Jurkat, Clone E6-1 (cell line): ENCODE data around the gene NUP214.
"Not testable (repeated sequence)": the region's sequence is repeated elsewhere in the genome, so short reads cannot be mapped to it uniquely, and the experiment has no call there.

ENCODE experiments used
- DNase-seq: peaks from one replicate; pipeline ENCODE4 v3.0.0-alpha.2; 2011; ENCODE audit warnings: low read depth, low spot score
- H3K4me3 ChIP-seq: 2 replicates; pipeline ENCODE4 v1.5.1; 2011; ENCODE audit warnings: mild to moderate bottlenecking, low read length, control low read depth, moderate library complexity

The NUP214 gene

DNA sequence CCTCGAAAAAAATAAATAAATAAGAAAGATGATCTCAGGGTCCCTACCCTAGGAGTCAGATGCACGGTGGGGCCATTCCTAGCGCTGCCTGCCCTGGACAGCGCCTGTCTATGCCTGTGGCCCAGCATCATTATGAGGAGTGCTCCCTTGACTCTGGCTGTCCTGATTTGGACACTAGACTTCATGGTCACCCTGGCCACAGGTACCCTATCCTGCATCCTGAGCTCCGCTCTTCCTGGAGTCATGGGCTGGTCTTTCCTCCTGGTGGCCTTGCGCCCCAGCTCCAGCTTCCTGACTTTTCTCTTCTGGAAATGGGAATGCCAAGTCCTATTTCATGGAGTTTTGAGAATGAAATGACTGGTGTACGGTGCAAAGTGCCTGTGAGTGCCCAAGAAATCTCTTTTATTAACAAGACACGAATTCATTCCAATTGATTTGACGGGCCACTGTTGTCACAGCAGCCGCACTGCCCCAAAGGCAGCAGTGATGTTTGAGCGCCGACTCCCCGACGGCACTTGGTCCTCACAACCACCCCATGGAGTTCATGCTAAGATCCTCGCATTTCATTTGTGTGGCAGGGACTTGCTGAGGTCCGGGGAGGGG, 29.6 kb upstream of the NUP214 start:
- peak overlapping the region; percentile 40 for H3K4me3 ChIP-seq

GRCh38 chr9:131096269-131097125, 28.9 kb upstream of the NUP214 start, which contains the start of gene AIF1L:
TSS of gene AIF1L (plus strand) at chr9:131096531. CDS start at chr9:131096630, 99 bp downstream.
- H3K4me3 ChIP-seq: peak within 1 kb of the TSS; percentile 40
- DNase-seq: peak; percentile 21

More for the DNA sequence above, 29.6 kb upstream of the NUP214 start:
- no peak for DNase-seq

DNA sequence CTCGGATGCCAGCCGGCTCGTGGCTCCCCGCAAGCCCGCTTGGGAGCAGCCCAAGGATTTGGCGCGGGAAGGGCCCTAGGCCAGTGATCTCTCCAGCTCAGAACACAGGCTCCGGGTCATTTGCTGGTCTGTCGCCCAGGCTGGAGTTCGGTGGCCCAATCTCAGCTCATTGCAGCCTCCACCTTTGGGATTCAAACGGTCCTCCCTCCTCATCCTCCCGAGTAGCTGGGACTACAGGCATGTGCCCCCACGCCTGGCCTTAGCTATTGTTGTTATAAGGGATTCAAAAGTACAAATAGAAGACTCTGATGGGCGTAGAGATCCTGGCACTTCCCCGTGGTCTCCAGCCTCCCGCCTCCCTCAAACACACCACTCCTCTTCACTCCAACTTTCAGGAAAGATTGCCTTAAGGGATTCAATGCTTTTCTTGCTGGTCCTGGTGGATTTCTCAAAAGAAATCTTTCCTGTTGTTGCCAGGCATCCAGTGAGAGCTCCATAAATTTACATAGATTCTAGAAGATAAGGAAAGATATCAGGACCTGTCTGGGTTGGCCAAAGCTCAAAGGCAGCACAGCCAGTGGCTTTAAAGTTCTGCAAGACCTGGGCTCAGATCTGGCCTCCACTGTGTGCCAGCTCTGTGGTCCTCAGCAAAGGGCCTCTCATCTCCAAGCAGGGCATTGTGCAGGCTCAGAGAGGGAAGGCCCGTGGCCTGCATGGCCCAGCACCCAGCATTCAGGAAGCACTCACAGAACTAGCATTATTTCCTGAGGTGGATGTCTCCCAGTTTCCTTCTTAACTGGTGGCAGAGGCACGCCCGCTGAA, 28.0 kb upstream of the NUP214 start:
- no peak overlapping the region for H3K4me3 ChIP-seq
- no peak for DNase-seq

DNA sequence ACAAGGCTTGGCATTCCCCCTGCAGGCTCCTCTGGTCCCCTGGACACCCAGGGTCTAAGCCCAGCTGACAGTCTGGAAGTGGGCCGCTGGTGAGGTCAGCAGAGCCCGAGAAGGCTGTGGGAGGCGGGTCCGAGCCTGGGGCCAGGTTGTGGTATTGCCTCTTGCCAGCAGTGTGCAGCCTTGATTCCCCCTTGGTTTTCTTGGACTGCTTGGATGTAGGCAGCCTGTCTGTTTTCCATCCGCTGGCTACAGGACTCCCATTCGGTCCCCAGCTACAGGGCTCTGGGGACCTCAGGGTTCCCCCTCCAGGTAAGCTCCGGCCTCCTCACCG, 27.5 kb upstream of the NUP214 start:
- no peak overlapping the region for H3K4me3 ChIP-seq
- DNase-seq: no peak

GRCh38 chr9:131098391-131099101, 26.8 kb upstream of the NUP214 start:
- no peak overlapping the region for H3K4me3 ChIP-seq
- no peak for DNase-seq

GRCh38 chr9:131099102-131099606, 26.2 kb upstream of the NUP214 start:
- DNase-seq: no peak
- no peak overlapping the region for H3K4me3 ChIP-seq

GRCh38 chr9:131099845-131100244, 25.5 kb upstream of the NUP214 start:
- not testable (repeated sequence) for DNase-seq

DNA sequence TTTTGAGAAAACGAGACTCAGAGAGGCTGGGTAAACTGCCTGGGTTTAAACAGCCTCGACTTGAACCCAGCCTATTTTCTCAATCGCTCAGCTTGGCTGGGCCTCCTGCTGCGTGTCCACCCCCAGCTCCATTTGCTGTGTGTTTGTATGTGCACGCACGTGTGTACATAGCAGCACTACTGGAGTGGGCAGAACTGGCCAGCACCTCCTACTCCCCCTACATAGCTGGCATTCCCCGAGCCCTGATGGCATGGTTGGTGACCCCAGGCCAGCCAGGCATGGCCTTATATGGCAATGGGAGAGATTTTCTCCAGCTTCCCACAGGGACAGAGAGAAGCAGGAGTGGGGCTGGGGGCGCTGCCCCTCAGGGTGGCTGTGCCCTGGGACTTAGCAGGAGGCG, 24.9 kb upstream of the NUP214 start:
- DNase-seq: no peak

More at GRCh38 chr9:131099845-131100244, 25.5 kb upstream of the NUP214 start:
- H3K4me3 ChIP-seq: not testable (repeated sequence)

GRCh38 chr9:131101207-131101964, 24.0 kb upstream of the NUP214 start:
- DNase-seq: no peak

More for the DNA sequence above, 24.9 kb upstream of the NUP214 start:
- no peak overlapping the region for H3K4me3 ChIP-seq

DNA sequence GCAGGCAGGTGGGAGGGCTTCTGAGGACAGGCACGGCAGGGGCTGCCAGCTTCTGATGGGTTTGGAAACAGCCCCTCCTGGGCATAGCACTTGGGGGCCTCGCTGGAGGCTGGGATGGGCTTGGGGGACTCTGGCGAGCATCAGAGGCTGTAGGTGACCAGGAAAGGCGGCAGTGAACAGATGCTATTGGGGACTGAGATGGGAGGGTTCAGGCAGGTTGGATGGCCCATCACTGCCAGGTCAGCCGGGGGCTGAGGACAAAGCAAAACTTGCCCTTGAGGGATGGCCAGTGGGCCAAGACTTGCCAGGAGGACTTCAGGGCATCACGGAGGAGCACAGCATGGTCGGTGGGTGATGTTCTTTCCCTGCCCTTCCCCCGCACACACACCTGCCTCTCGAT, 22.4 kb upstream of the NUP214 start:
- no peak for DNase-seq
- H3K4me3 ChIP-seq: no peak overlapping the region

More at GRCh38 chr9:131101207-131101964, 24.0 kb upstream of the NUP214 start:
- no peak overlapping the region for H3K4me3 ChIP-seq

DNA sequence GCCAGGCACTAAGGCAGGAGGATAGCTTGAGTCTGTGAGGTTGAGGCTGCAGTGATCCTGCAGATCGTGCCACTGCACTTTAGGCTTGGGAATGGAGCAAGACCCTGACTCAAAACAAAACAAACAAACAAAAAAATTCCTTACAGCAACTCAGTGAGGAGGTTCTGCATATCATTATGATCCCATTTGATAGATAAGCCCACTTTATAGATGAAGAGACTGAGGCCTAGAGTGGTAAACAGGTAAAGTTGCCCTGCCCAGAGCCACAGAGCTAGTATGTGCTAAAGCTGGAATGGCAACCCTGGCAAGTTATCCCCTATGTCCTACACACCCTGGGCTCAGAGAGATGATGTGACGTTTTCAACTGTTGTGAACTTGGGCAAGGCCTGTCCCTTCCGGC, 21.9 kb upstream of the NUP214 start:
- H3K4me3 ChIP-seq: no peak overlapping the region
- no peak for DNase-seq

GRCh38 chr9:131104016-131104740, 21.2 kb upstream of the NUP214 start:
- H3K4me3 ChIP-seq: no peak overlapping the region
- DNase-seq: no peak

GRCh38 chr9:131105952-131106351, 19.4 kb upstream of the NUP214 start:
- peak; percentile 67 for DNase-seq
- no peak overlapping the region for H3K4me3 ChIP-seq

DNA sequence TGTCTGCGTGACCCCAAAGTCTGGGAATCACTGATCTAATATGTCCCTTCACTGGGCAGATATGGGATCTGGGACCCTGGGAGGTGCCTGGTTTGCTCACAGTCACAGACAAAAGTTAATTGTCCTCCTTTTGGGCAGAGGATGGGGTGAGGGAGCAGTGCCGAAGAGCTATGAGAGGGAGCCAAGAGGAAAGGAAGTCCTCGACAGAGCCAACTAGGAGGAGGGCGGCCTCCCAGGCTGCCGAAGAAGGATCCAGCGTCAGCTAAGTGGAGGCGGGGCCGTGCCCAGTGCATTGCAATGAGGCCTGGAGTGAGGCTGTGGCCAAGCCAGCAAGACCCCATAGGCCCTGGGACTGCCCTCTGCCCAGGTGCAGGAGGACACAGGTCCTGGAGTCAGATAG, 17.6 kb upstream of the NUP214 start:
- H3K4me3 ChIP-seq: no peak overlapping the region
- DNase-seq: no peak

- DNase-seq: no peak
These were observed 14.1 kb upstream of the NUP214 start for GRCh38 chr9:131111186-131111853.

DNA sequence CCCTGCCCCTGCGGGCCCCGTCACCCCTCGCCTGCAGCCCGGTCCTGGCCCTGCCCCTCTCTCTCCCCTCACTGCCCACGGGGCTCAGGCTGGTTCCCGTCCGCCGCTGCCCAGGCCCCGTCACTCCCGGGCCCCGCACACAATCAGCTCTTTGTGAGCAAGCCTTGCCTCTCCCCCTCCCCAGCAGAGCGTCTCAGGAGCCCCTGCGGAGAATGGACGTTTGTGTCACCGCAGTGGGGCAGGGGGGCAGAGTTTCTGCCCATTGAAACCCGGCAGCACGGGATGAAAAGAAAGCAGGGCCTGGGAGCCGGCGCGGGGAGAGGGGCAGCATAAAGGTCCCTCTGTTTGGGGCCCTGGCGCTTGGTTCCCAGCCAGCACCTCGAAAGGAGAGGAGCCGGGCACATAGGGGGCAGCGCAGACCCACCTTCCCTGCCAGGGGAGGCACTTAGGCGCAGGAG, 13.5 kb upstream of the NUP214 start:
- no peak overlapping the region for H3K4me3 ChIP-seq
- DNase-seq: no peak

More at GRCh38 chr9:131111186-131111853, 14.1 kb upstream of the NUP214 start:
- H3K4me3 ChIP-seq: no peak overlapping the region
